ENCODE results near the gene KLHL22. TPM values are rescaled to one million over a fixed set of nuclear protein-coding genes. Genes with fewer than 3 reads are reported as not detected.

Gene KLHL22
- total and polyA plus RNA-seq, 2 of the 8 experiments (the other 6 are each of a cell fraction or from before 2014, with no cell fraction given) = 9.4 to 16.2 TPM

- Histone ChIP-seq H3K27me3 (replicated peaks in 1 of 4; ENCODE audit: control insufficient read depth in 3 of 4, extremely low read depth in 1 of 4, insufficient read depth in 3 of 4, low read length in 3 of 4) (no peaks in the 10 kb centered on the region), H3K4me3 (ENCODE audit: extremely low read depth in 1 of 4, insufficient read depth in 2 of 4, low read depth in 3 of 4, low read length in 4 of 4) (no peak overlapping the region), H3K4me1 (replicated peaks in 1 of 4; ENCODE audit: control insufficient read depth in 3 of 4, insufficient read depth in 4 of 4, low read length in 3 of 4) (peaks cover 0 to 3% (median under 1%) of the 10 kb centered on the region in 4 experiments; a peak in 2 of 7 replicates), H3K79me2 (ENCODE audit: control insufficient read depth in 1 of 2, insufficient read depth in 2 of 2, low read length in 2 of 2) (peaks cover 9 to 69% of the 10 kb centered on the region in 2 experiments), H3K23ac (ENCODE audit: insufficient read length) (no peak overlapping the region), H4K8ac (ENCODE audit: extremely low read depth, insufficient read depth, low read length) (no peak overlapping the region), H3K9ac (replicated peaks in 1 of 4; ENCODE audit: extremely low read depth in 1 of 4, low read depth in 3 of 4, low read length in 3 of 4) (no peak overlapping the region), H4K91ac (replicated peaks; ENCODE audit: insufficient read length, low read length) (no peak overlapping the region), H2BK20ac (ENCODE audit: low read length) (no peak overlapping the region), H2AFZ (ENCODE audit: low read length) (no peak overlapping the region), H3K9me3 (ENCODE audit: insufficient read depth in 2 of 2, low read depth in 1 of 2, low read length in 1 of 2) (no peaks in the 10 kb centered on the region), H3K27ac (ENCODE audit: low read depth, low read length) (no peak overlapping the region), H3K18ac (ENCODE audit: extremely low read depth, low read length) (no peak overlapping the region), H3K4ac (replicated peaks; ENCODE audit: insufficient read length, low read depth, low read length) (no peak overlapping the region), H3K79me1 (ENCODE audit: low read depth, low read length) (peaks cover 30% of the 10 kb centered on the region), H3K4me2 (ENCODE audit: insufficient read depth in 1 of 2, low read depth in 2 of 2, low read length in 2 of 2) (no peak overlapping the region), H4K5ac (ENCODE audit: insufficient read length, low read depth, low read length) (no peak overlapping the region), H2BK15ac (ENCODE audit: low read length) (no peak overlapping the region), H2BK12ac (ENCODE audit: low read depth, low read length) (no peak overlapping the region), H2BK5ac (ENCODE audit: low read depth, low read length) (no peak overlapping the region), H3K14ac (ENCODE audit: insufficient read length) (no peak overlapping the region), H4K20me1 (replicated peaks in 1 of 2; ENCODE audit: control insufficient read depth in 1 of 2, insufficient read depth in 2 of 2, low read length in 2 of 2) (peaks cover 13 to 22% of the 10 kb centered on the region in 2 experiments), H3K56ac (replicated peaks; ENCODE audit: insufficient read length, low read depth, low read length) (no peak overlapping the region), H3K23me2 (ENCODE audit: low read depth, low read length) (no peaks in the 10 kb centered on the region), H3K36me3 (ENCODE audit: control insufficient read depth in 2 of 4, insufficient read depth in 4 of 4, low read length in 3 of 4) (no peaks in the 10 kb centered on the region; a peak in 1 of 8 replicates), H2AK5ac (ENCODE audit: low read depth, low read length) (no peak overlapping the region), H2BK120ac (replicated peaks; ENCODE audit: low read depth, low read length) (no peak overlapping the region)
- TF ChIP-seq EGR1 (IDR thresholded peaks at IDR 0.05; ENCODE audit: borderline replicate concordance, low read depth, low read length) (no peak), CHD1 (IDR thresholded peaks at IDR 0.05; ENCODE audit: low read depth, low read length) (no peak), USF2 (IDR thresholded peaks at IDR 0.05; ENCODE audit: low read length) (no peak), KDM5A (IDR thresholded peaks at IDR 0.05; ENCODE audit: low read length) (no peak), SIRT6 (IDR thresholded peaks at IDR 0.05; ENCODE audit: low read length) (no peak), CHD2 (IDR thresholded peaks at IDR 0.05; ENCODE audit: low read length) (no peak)
- ChIA-PET CTCF (ENCODE audit: partially characterized antibody) (interaction anchor here (0.7 to 1.6 kb wide), 3 partner anchors 9 to 14 kb away, joined by 3 to 6 read pairs (median 3); no protein-coding TSS in a partner anchor), POLR2A (ENCODE audit: partially characterized antibody) (interaction anchor here (2.9 kb wide), 1 partner anchor 11 kb away, joined by 14 read pairs; the partner anchor contains the start of gene MED15)
- DNase-seq (ENCODE audit: low read depth in 1 of 2, low spot score in 2 of 2) (no peak), FAIRE-seq (no peak)
- WGBS, 2 experiments (ENCODE audit: extremely low coverage in 1 of 2, insufficient coverage in 1 of 2, insufficient read length in 1 of 2, insufficient replicate concordance in 2 of 2, low coverage in 1 of 2, low lambda C conversion rate in 2 of 2, missing lambda C conversion rate in 1 of 2) = 89% methylated on average over 4 of the region's 4 CpGs; no CpG with 5 or more reads in 1 of the 2 experiments
These were observed 24.0 kb upstream of the KLHL22 start for GRCh38 chr22:20519558-20519957.

All from H1 (cell line).